ENCODE measurements around the gene SPNS2. TPM values are rescaled to one million over a fixed set of nuclear protein-coding genes. Genes with fewer than 3 reads are reported as not detected.

SPNS2 gene
- total RNA-seq, 1 donor from 2014 or later, result 11.0 TPM

- DNase-seq (ENCODE audit: low spot score in 2 of 2) (no peak), FAIRE-seq (no peak)
Measured at GRCh38 chr17:4534928-4535666, 36.4 kb downstream of the SPNS2 start.

GRCh38 chr17:4535667-4536258 lies 37.1 kb downstream of the SPNS2 start:
- FAIRE-seq (no peak), DNase-seq (ENCODE audit: low spot score in 2 of 2) (no peak)

GRCh38 chr17:4536259-4536741 lies 37.6 kb downstream of the SPNS2 start:
- no peak for DNase-seq (ENCODE audit: low spot score in 2 of 2)
- FAIRE-seq, result no peak

GRCh38 chr17:4536742-4537411 lies 38.2 kb downstream of the SPNS2 start:
- no peak for FAIRE-seq

GRCh38 chr17:4537451-4538235 lies 39.0 kb downstream of the SPNS2 start:
- DNase-seq (ENCODE audit: low spot score in 2 of 2) (peak; percentile 74 to 82), FAIRE-seq (no peak)

More at GRCh38 chr17:4536742-4537411, 38.2 kb downstream of the SPNS2 start:
- no peak for DNase-seq (ENCODE audit: low spot score in 2 of 2)

- no peak for DNase-seq (ENCODE audit: low spot score in 2 of 2)
- FAIRE-seq, result no peak
Measured at GRCh38 chr17:4538236-4539002, 39.7 kb downstream of the SPNS2 start.

GRCh38 chr17:4539025-4539424 lies 40.3 kb downstream of the SPNS2 start:
- FAIRE-seq, result no peak
- no peak for DNase-seq (ENCODE audit: low spot score in 2 of 2)

GRCh38 chr17:4539576-4540223 lies 41.0 kb downstream of the SPNS2 start:
- DNase-seq (ENCODE audit: low spot score in 2 of 2), result no peak
- FAIRE-seq, result no peak

GRCh38 chr17:4540224-4540651 lies 41.6 kb downstream of the SPNS2 start:
- FAIRE-seq (no peak), DNase-seq (ENCODE audit: low spot score in 2 of 2) (no peak)

- FAIRE-seq (no peak), DNase-seq (ENCODE audit: low spot score in 2 of 2) (no peak)
Measured at GRCh38 chr17:4540687-4541327, 42.1 kb downstream of the SPNS2 start.

- FAIRE-seq, result no peak
- no peak for DNase-seq (ENCODE audit: low spot score in 2 of 2)
Measured at GRCh38 chr17:4541328-4542002, 42.8 kb downstream of the SPNS2 start.

GRCh38 chr17:4542003-4542725 lies 43.5 kb downstream of the SPNS2 start:
- no peak for FAIRE-seq
- no peak for DNase-seq (ENCODE audit: low spot score in 2 of 2)

- DNase-seq (ENCODE audit: low spot score in 2 of 2), result no peak
- no peak for FAIRE-seq
Measured at GRCh38 chr17:4542726-4543191, 44.1 kb downstream of the SPNS2 start.

GRCh38 chr17:4543557-4544026 lies 44.9 kb downstream of the SPNS2 start:
- no peak for FAIRE-seq
- no peak for DNase-seq (ENCODE audit: low spot score in 2 of 2)

GRCh38 chr17:4544135-4544950 lies 45.7 kb downstream of the SPNS2 start:
- FAIRE-seq, result no peak
- DNase-seq (ENCODE audit: low spot score in 2 of 2), result no peak

GRCh38 chr17:4544951-4545216 lies 46.2 kb downstream of the SPNS2 start:
- no peak for DNase-seq (ENCODE audit: low spot score in 2 of 2)
- FAIRE-seq, result no peak

All from frontal cortex (tissue), 4 donors.